Coronary artery (tissue), 2 donors: ENCODE results near the gene AURKA.
"Not testable (repeated sequence)": the region's sequence is repeated elsewhere in the genome, so short reads cannot be mapped to it uniquely, and the experiment has no call there.

Experiments
- DNase-seq: peaks from one replicate; pipeline ENCODE4 v3.0.0-alpha.2; 2017; ENCODE audit warnings: low spot score
- H3K27ac ChIP-seq, 2 donors: fragments of 200-600 bp; sonication (generic); one replicate each; pipeline ENCODE4 v1.5.1; 2016 to 2019
- H3K4me3 ChIP-seq: fragments of 200-600 bp; sonication (generic); 2 replicates; pipeline ENCODE4 v1.5.1; 2016; ENCODE audit warnings: mild to moderate bottlenecking, moderate library complexity
- CTCF ChIP-seq: fragments of 200-600 bp; sonication (generic); IDR thresholded peaks from one replicate; pipeline ENCODE4 v1.5.1; 2019; ENCODE audit warnings: antibody characterized with exemption

AURKA gene

GRCh38 chr20:56409521-56409920 lies 17.5 kb upstream of the AURKA start:
- DNase-seq, result no peak
- Histone ChIP-seq H3K27ac (no peak overlapping the region), H3K4me3 (no peak overlapping the region)
- no peak for TF ChIP-seq CTCF

- DNase-seq, result no peak
- Histone ChIP-seq H3K4me3 (no peak overlapping the region), H3K27ac (no peak overlapping the region)
- TF ChIP-seq CTCF, result no peak
Observed at GRCh38 chr20:56406910-56407309, 14.9 kb upstream of the AURKA start.

- DNase-seq, H3K4me3 ChIP-seq: not testable (repeated sequence)
Observed at GRCh38 chr20:56405356-56405755, 13.3 kb upstream of the AURKA start.

GRCh38 chr20:56403465-56403864 lies 11.4 kb upstream of the AURKA start:
- no peak for DNase-seq
- TF ChIP-seq CTCF, result no peak
- Histone ChIP-seq H3K27ac (no peak overlapping the region), H3K4me3 (no peak overlapping the region)

More at GRCh38 chr20:56405356-56405755, 13.3 kb upstream of the AURKA start:
- H3K27ac ChIP-seq, result not testable (repeated sequence)

- DNase-seq, result no peak
- Histone ChIP-seq H3K27ac (no peak overlapping the region), H3K4me3 (no peak overlapping the region)
- TF ChIP-seq CTCF, result peak; percentile 51
Observed at GRCh38 chr20:56400001-56400640, 8.1 kb upstream of the AURKA start.

GRCh38 chr20:56395166-56395565 lies 3.2 kb upstream of the AURKA start:
- Histone ChIP-seq H3K27ac (no peak overlapping the region), H3K4me3 (no peak overlapping the region)
- DNase-seq, result no peak
- TF ChIP-seq CTCF, result no peak

- H3K27ac ChIP-seq, result no peak overlapping the region
- peak overlapping the region; percentile 71 for H3K4me3 ChIP-seq
- TF ChIP-seq CTCF, result no peak
- no peak for DNase-seq
Observed at GRCh38 chr20:56393653-56394052, 1.6 kb upstream of the AURKA start.
